Endodermal cell (in vitro differentiated cells): ENCODE data around the gene TNFAIP8L3. TPM values are rescaled to one million over a fixed set of nuclear protein-coding genes. Genes with fewer than 3 reads are reported as not detected.

Experiments used
- DNase-seq: peaks from one replicate; pipeline ENCODE4 v3.0.0-alpha.2; 2017
- H3K27ac ChIP-seq: 2 replicates; pipeline ENCODE4 v1.5.1; 2013; ENCODE audit warnings: mild to moderate bottlenecking, low read depth, low read length, moderate library complexity
- H3K27me3 ChIP-seq: 2 replicates; pipeline ENCODE4 v1.6.1; 2013; ENCODE audit warnings: mild to moderate bottlenecking, low read length, moderate library complexity; ENCODE audit not compliant: insufficient read depth, control insufficient read depth, poor library complexity, severe bottlenecking
- H3K36me3 ChIP-seq: 2 replicates; pipeline ENCODE4 v1.7.0; 2013; ENCODE audit warnings: mild to moderate bottlenecking, low read length, moderate library complexity; ENCODE audit not compliant: control insufficient read depth, insufficient read depth
- H3K4me1 ChIP-seq: one replicate; pipeline ENCODE4 v1.7.0; 2013; ENCODE audit warnings: low read length; ENCODE audit not compliant: control insufficient read depth, insufficient read depth
- H3K4me3 ChIP-seq: 2 replicates; pipeline ENCODE4 v1.5.1; 2013; ENCODE audit warnings: mild to moderate bottlenecking, low read length, moderate library complexity
- H3K9ac ChIP-seq: 2 replicates; pipeline ENCODE4 v1.6.1; 2013; ENCODE audit warnings: mild to moderate bottlenecking, low read length, moderate library complexity; ENCODE audit not compliant: poor library complexity, severe bottlenecking; ENCODE audit errors: extremely low read depth
- H3K9me3 ChIP-seq: 2 replicates; pipeline ENCODE4 v1.6.1; 2013; ENCODE audit warnings: mild to moderate bottlenecking, low read length, moderate library complexity; ENCODE audit not compliant: control insufficient read depth
- H3K27ac Mint-ChIP-seq: 2 replicates; pipeline ENCODE4 v1.8.0; 2020; ENCODE audit warnings: mixed read lengths
- H3K27me3 Mint-ChIP-seq: 2 replicates; pipeline ENCODE4 v1.8.0; 2021; ENCODE audit warnings: mild to moderate bottlenecking, mixed read lengths; ENCODE audit not compliant: insufficient read depth
- H3K36me3 Mint-ChIP-seq: 2 replicates; pipeline ENCODE4 v1.8.0; 2020; ENCODE audit warnings: low read depth, mixed read lengths
- H3K4me1 Mint-ChIP-seq: 2 replicates; pipeline ENCODE4 v1.8.0; 2020; ENCODE audit warnings: mixed read lengths
- H3K4me3 Mint-ChIP-seq: 2 replicates; pipeline ENCODE4 v1.8.0; 2020; ENCODE audit warnings: mild to moderate bottlenecking, moderate library complexity, mixed read lengths
- H3K9me3 Mint-ChIP-seq: 2 replicates; pipeline ENCODE4 v1.8.0; 2020; ENCODE audit warnings: mild to moderate bottlenecking, mixed read lengths
- WGBS, 2 experiments: methylation state at CpG; one replicate each; pipeline versions ENCODE4 v1.1.5 to v1.1.7; 2013; ENCODE audit warnings: missing lambda C conversion rate in 2 of 2, mixed read lengths in 1 of 2; ENCODE audit not compliant: insufficient coverage in 1 of 2, insufficient read length in 1 of 2; 5-methylcytosine and 5-hydroxymethylcytosine counted together
- total RNA-seq, 2 donors: library from RNA; stranded (reverse); fragmentation: NEBNext Ultra II Directional in 1 of 2; extraction: Animal tissue kit (Norgen Biotek cat#: 25700) in 1 of 2; gene quantifications; 2 replicates in 1 of 2; 3 replicates in 1 of 2; pipeline ENCODE4 v1.2.1, GENCODE V29; 2021
- TF ChIP-seq, protein P1 (sequence below): fragments of 200-600 bp; sonication (generic); conservative IDR thresholded peaks from 2 replicates; pipeline ENCODE4 v1.5.0; 2021; ENCODE audit warnings: antibody characterized with exemption, mild to moderate bottlenecking

The TNFAIP8L3 gene
- total RNA-seq, 2 donors from 2014 or later = 0.31 TPM; not detected in 1

DNA sequence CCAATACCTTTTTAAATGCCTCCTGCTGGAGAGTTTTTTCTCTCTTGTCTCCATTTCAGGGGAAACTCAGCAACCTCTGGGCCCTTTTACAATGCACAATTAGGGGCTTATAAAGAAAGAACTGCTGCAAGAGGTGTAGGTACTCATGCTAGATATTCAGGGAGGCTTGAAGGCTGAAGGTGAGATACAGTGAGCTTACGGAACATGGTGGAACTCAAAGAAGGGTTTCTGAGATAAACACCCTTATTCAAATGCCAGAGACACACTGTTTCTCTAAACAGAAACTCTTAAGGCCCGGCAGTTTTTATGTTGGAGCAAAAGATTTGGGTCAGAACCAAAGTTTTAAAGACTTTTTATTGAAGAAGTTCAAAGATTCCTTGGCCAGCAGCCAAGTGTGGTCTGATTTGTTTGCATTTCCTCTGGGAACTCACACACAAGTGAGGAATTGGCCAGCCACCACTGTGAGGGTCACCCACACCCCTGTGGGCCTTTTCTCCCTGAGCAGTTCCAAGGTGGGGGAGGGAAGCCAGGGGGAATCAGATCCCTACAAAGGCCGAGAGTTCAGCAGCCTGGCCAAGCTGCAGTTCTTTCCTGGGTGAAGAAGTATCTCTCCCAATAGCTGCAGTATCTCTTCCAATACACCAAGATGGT lies 47.8 kb downstream of the TNFAIP8L3 start:
- Histone ChIP-seq H3K36me3 (no peaks in the 10 kb centered on the region), H3K4me1 (peaks cover 6% of the 10 kb centered on the region), H3K9me3 (no peaks in the 10 kb centered on the region), H3K9ac (no peak overlapping the region), H3K27me3 (peaks cover 43% of the 10 kb centered on the region), H3K4me3 (no peak overlapping the region), H3K27ac (no peak overlapping the region)
- TF ChIP-seq, protein P1, sequence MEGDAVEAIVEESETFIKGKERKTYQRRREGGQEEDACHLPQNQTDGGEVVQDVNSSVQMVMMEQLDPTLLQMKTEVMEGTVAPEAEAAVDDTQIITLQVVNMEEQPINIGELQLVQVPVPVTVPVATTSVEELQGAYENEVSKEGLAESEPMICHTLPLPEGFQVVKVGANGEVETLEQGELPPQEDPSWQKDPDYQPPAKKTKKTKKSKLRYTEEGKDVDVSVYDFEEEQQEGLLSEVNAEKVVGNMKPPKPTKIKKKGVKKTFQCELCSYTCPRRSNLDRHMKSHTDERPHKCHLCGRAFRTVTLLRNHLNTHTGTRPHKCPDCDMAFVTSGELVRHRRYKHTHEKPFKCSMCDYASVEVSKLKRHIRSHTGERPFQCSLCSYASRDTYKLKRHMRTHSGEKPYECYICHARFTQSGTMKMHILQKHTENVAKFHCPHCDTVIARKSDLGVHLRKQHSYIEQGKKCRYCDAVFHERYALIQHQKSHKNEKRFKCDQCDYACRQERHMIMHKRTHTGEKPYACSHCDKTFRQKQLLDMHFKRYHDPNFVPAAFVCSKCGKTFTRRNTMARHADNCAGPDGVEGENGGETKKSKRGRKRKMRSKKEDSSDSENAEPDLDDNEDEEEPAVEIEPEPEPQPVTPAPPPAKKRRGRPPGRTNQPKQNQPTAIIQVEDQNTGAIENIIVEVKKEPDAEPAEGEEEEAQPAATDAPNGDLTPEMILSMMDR = no peak
- H3K27ac Mint-ChIP-seq = no peak overlapping the region
- peaks cover 48% of the 10 kb centered on the region for H3K27me3 Mint-ChIP-seq
- no peak for DNase-seq
- WGBS, 2 experiments = 89 to 94% methylated on average over 3 of the region's 3 CpGs
- no peak overlapping the region for H3K4me3 Mint-ChIP-seq
- peaks cover 21% of the 10 kb centered on the region for H3K4me1 Mint-ChIP-seq
- H3K36me3 Mint-ChIP-seq = peaks cover 2% of the 10 kb centered on the region
- peaks cover 8% of the 10 kb centered on the region for H3K9me3 Mint-ChIP-seq

DNA sequence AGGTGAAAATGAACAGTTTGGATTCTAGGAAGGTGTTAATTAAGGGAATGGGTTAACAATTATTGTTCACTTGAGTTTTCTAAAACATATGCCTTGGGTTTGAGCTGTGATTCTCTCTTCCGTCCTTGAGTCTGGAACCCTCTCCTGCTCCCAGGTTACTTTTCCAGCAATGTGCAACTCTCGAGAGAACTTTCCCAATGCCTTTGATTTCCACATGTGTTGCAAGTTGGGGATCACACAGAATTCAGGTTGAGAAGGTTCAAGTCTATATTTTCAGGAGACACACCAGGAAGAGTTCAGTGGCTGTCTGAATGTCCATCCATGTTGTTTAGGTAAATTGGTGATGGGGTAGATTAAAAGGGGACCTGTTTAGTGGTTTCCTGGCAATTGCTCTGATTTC lies 48.7 kb downstream of the TNFAIP8L3 start:
- peaks cover 8% of the 10 kb centered on the region for H3K9me3 Mint-ChIP-seq
- peaks cover 21% of the 10 kb centered on the region for H3K4me1 Mint-ChIP-seq
- Histone ChIP-seq H3K9me3 (no peaks in the 10 kb centered on the region), H3K27ac (no peak overlapping the region), H3K4me3 (no peak overlapping the region), H3K36me3 (no peaks in the 10 kb centered on the region), H3K4me1 (peaks cover 6% of the 10 kb centered on the region), H3K27me3 (peaks cover 34% of the 10 kb centered on the region), H3K9ac (no peak overlapping the region)
- TF ChIP-seq, protein P1 = no peak
- peaks cover 2% of the 10 kb centered on the region for H3K36me3 Mint-ChIP-seq
- H3K27ac Mint-ChIP-seq = no peak overlapping the region
- DNase-seq = no peak
- WGBS, 2 experiments = 85 to 89% methylated on average over 2 of the region's 2 CpGs
- peaks cover 40% of the 10 kb centered on the region for H3K27me3 Mint-ChIP-seq
- no peak overlapping the region for H3K4me3 Mint-ChIP-seq

DNA sequence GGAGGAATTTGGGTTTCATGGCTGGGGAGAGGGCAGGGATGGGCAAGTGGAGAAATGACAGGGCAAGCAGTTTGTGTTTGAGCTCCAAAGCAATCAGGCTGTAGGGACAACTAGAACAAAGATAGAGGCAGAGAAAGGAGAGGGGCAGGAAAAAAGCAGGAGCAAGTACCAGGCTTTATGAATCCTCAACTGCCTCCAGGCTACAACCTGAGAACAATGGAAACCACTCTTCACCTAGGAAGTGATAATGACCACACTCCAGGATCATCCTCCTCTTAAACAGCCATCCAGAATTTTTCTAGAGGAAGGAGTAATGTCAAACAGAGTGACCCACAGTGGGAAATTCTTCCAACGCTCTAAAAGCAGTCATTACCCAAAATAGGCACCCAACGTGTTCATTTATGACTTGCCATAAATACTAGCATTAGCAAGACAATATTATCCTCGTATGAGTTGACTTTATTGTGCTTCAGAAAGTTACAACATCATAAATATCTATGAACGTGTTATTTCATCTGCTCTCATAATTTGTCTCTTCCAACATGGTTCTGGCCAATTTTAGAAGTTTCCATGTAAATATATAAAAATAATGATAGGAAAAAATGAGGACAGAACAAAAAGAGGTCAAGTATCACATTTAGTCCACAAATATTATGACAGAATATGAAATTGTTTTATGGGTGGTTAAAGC lies 50.5 kb downstream of the TNFAIP8L3 start:
- Histone ChIP-seq H3K27ac (no peak overlapping the region), H3K9me3 (no peaks in the 10 kb centered on the region), H3K4me3 (no peak overlapping the region), H3K27me3 (peaks cover 22% of the 10 kb centered on the region), H3K4me1 (peaks cover 6% of the 10 kb centered on the region), H3K36me3 (no peaks in the 10 kb centered on the region), H3K9ac (no peak overlapping the region)
- Mint-ChIP-seq H3K4me1 (peaks cover 28% of the 10 kb centered on the region), H3K4me3 (no peak overlapping the region), H3K9me3 (peaks cover 8% of the 10 kb centered on the region), H3K27me3 (peaks cover 32% of the 10 kb centered on the region), H3K27ac (no peak overlapping the region), H3K36me3 (peaks cover 2% of the 10 kb centered on the region)
- TF ChIP-seq, protein P1 = no peak
- no peak for DNase-seq
- WGBS, 2 experiments = 77 to 84% methylated on average over 2 to 4 of the region's 4 CpGs
